Mammary epithelial cell (primary cell): ENCODE results near the gene STARD10.

Experiments used
- CTCF ChIP-seq, 2 donors: IDR thresholded peaks in 1 of 2; conservative IDR thresholded peaks in 1 of 2; 2 replicates each; pipeline ENCODE4 v1.5.1; 2011 to 2012; ENCODE audit warnings: inconsistent platforms in 2 of 2, low read length in 2 of 2, mild to moderate bottlenecking in 2 of 2, control low read depth in 1 of 2, low read depth in 1 of 2; ENCODE audit not compliant: insufficient read depth in 1 of 2; ENCODE audit errors: extremely low read depth in 1 of 2
- EZH2 ChIP-seq: IDR thresholded peaks from 2 replicates; pipeline ENCODE4 v1.6.1; 2012; ENCODE audit warnings: low read length, inconsistent platforms, borderline replicate concordance

GRCh38 chr11:72704783-72705265 lies 89.0 kb downstream of the STARD10 start:
- TF ChIP-seq EZH2 (no peak), CTCF (conservative IDR thresholded peaks at IDR 0.05 in 1 of 2, IDR thresholded peaks at IDR 0.05 in 1 of 2; ENCODE audit: extremely low read depth in 1 of 2, insufficient read depth in 1 of 2, low read depth in 1 of 2, low read length in 2 of 2) (no peak)
